ENCODE measurements around the gene LITAF. TPM values are rescaled to one million over a fixed set of nuclear protein-coding genes. Genes with fewer than 3 reads are reported as not detected.
A peak's percentile ranks its signal among the peaks of the same experiment; 100 is the strongest.

The LITAF gene
- total RNA-seq, 1 experiment from 2014 or later: 84.2 TPM

GRCh38 chr16:11615748-11616447 is 29.2 kb upstream of the LITAF start (continued):
- TF ChIP-seq ZBTB33 (IDR thresholded peaks at IDR 0.05; ENCODE audit: extremely low read depth, insufficient replicate concordance, low read length): no peak
- TF ChIP-seq JUND (IDR thresholded peaks at IDR 0.05): peak; percentile 32; the same call in 1 of the 2 replicates
- TF ChIP-seq POLR2A (IDR thresholded peaks at IDR 0.05; ENCODE audit: borderline replicate concordance, extremely low read depth, insufficient read depth, insufficient read length): no peak

GRCh38 chr16:11614587-11615175 is 28.0 kb upstream of the LITAF start:
- POLR2A ChIA-PET: no interaction called here
- RAD21 ChIA-PET (ENCODE audit: low non-redundant PET in 1 of 2, low total read pairs in 2 of 2, uncharacterized antibody in 2 of 2, unreplicated experiment in 2 of 2): no interaction called here
- no peaks in the 10 kb centered on the region for H3K36me3 ChIP-seq (ENCODE audit: control insufficient read depth in 1 of 2, insufficient read depth in 2 of 2, low read length in 2 of 2)
- H3K9me2 ChIP-seq (ENCODE audit: insufficient read depth): no peaks in the 10 kb centered on the region
- TF ChIP-seq ZBTB33 (IDR thresholded peaks at IDR 0.05; ENCODE audit: extremely low read depth, insufficient replicate concordance, low read length): no peak
- no peak for TF ChIP-seq JUND (IDR thresholded peaks at IDR 0.05)
- no peak for TF ChIP-seq SRF (IDR thresholded peaks at IDR 0.05; ENCODE audit: low read depth)
- TF ChIP-seq POLR2AphosphoS5 (IDR thresholded peaks at IDR 0.05; ENCODE audit: low read depth, low read length): no peak
- TF ChIP-seq SP1 (IDR thresholded peaks at IDR 0.05; ENCODE audit: low read depth): no peak
- TF ChIP-seq SIN3A (IDR thresholded peaks at IDR 0.05; ENCODE audit: low read depth): no peak
- no peak for TF ChIP-seq TCF7L2 (IDR thresholded peaks at IDR 0.05; ENCODE audit: borderline replicate concordance, extremely low read depth, insufficient read depth, insufficient read length)
- no peak for TF ChIP-seq CBX3 (IDR thresholded peaks at IDR 0.05; ENCODE audit: low read depth)
- H3K4me2 ChIP-seq (ENCODE audit: low read length): no peak overlapping the region
- no peak overlapping the region for H3K27ac ChIP-seq (ENCODE audit: low read depth, low read length)
- no peak overlapping the region for H3K4me3 ChIP-seq (replicated peaks in 1 of 2; ENCODE audit: low read depth in 1 of 2, low read length in 2 of 2)
- H3K27me3 ChIP-seq (ENCODE audit: insufficient read depth, low read length): no peaks in the 10 kb centered on the region
- no peaks in the 10 kb centered on the region for H3K79me2 ChIP-seq (ENCODE audit: insufficient read depth, low read length)
- peaks cover 23 to 49% of the 10 kb centered on the region in 2 experiments for H3K4me1 ChIP-seq (ENCODE audit: control insufficient read depth in 1 of 2, insufficient read depth in 2 of 2, low read length in 2 of 2)
- H3K9ac ChIP-seq (ENCODE audit: low read length): no peak overlapping the region
- ATAC-seq (no peak), DNase-seq (ENCODE audit: low read depth, low spot score) (no peak)
- no peak overlapping the region for H2AFZ ChIP-seq (ENCODE audit: low read depth, low read length, poor library complexity, severe bottlenecking)
- no peaks in the 10 kb centered on the region for H3K9me3 ChIP-seq (ENCODE audit: control insufficient read depth in 1 of 2, insufficient read depth in 1 of 2, low read depth in 1 of 2, low read length in 2 of 2)
- CTCF ChIA-PET: interaction anchor here (1.3 kb wide), 1 partner anchor 26 kb away, joined by 3 read pairs; no protein-coding TSS in a partner anchor
- intact Hi-C loops (cut with micrococcal nuclease): no loop called here
- H4K20me1 ChIP-seq (ENCODE audit: insufficient read depth): no peaks in the 10 kb centered on the region
- BruUV-seq (replicated peaks): no TSS peak

All from HCT116 (cell line).